HepG2 (cell line): ENCODE results near the gene PDE9A. TPM values are rescaled to one million over a fixed set of nuclear protein-coding genes. Genes with fewer than 3 reads are reported as not detected.
A peak's percentile ranks its signal among the peaks of the same experiment; 100 is the strongest.

Experiments used
- ATAC-seq: fragments of 200-7000 bp; cut with Tn5 transposase; 3 replicates; pipeline ENCODE4 v1.9.1; 2020; ENCODE audit warnings: mild to moderate bottlenecking, moderate library complexity
- BruUV-seq: library from RNA; stranded (reverse); fragments of 400-500 nt; replicated peaks from 2 replicates; lab custom pipeline; 2021; lab: Mats Ljungman, UMichigan
- CTCF ChIA-PET: fragments of 300-600 bp; formaldehyde crosslinking; extraction: SDS; loops from one replicate; lab custom pipeline; 2021; ENCODE audit warnings: low total read pairs, inconsistent platforms, low intra/inter-chr PET ratio; lab: Yijun Ruan, JAX
- POLR2A ChIA-PET: fragments of 350-600 bp; sonication (Branson Sonifier 250); formaldehyde crosslinking; loops from one replicate; lab custom pipeline; 2020; ENCODE audit warnings: antibody characterized with exemption, inconsistent platforms; lab: Yijun Ruan, JAX
- DNase-seq: peaks from one replicate; pipeline ENCODE4 v3.0.0-alpha.2; 2015; ENCODE audit warnings: low spot score
- FAIRE-seq: peaks from 3 replicates; lab custom pipeline; 2011; peaks lifted over from hg19 to GRCh38; lab: Jason Lieb, UNC
- H2AFZ ChIP-seq: one replicate; pipeline ENCODE4 v1.6.1; 2011; ENCODE audit warnings: low read length, inconsistent platforms
- H3K27ac ChIP-seq: fragments of 300-600 bp; 3 replicates; pipeline ENCODE4 v1.8.0; 2011; ENCODE audit warnings: mixed run types, mild to moderate bottlenecking, mixed read lengths, low read length, inconsistent platforms; ENCODE audit not compliant: insufficient read depth; ENCODE audit errors: extremely low read length
- H3K27me3 ChIP-seq, 2 experiments: fragments of 200-600 bp in 1 of 2; 2 replicates in 1 of 2; 3 replicates in 1 of 2; pipeline versions ENCODE4 v1.6.0 to v1.8.0; 2011; ENCODE audit warnings: low read length in 2 of 2, mild to moderate bottlenecking in 2 of 2, moderate library complexity in 2 of 2, inconsistent platforms in 1 of 2; ENCODE audit not compliant: insufficient read depth in 2 of 2, control insufficient read depth in 1 of 2
- H3K36me3 ChIP-seq, 2 experiments: fragments of 200-600 bp in 1 of 2; replicated peaks in 1 of 2; 2 replicates in 1 of 2; 3 replicates in 1 of 2; pipeline versions ENCODE4 v1.5.1 to v1.8.0; 2011; ENCODE audit warnings: low read length in 2 of 2, inconsistent platforms in 1 of 2; ENCODE audit not compliant: insufficient read depth in 2 of 2, control insufficient read depth in 1 of 2
- H3K4me1 ChIP-seq: 2 replicates; pipeline ENCODE4 v1.5.1; 2012; ENCODE audit warnings: low read length, inconsistent platforms; ENCODE audit not compliant: insufficient read depth
- H3K4me2 ChIP-seq: 2 replicates; pipeline ENCODE4 v1.6.0; 2011; ENCODE audit warnings: low read depth, low read length, inconsistent platforms
- H3K4me3 ChIP-seq, 3 experiments: fragments of 200-600 bp in 1 of 3; sonication (generic), shearing (Covaris generic) in 1 of 3; replicated peaks in 1 of 3; 2 replicates each; pipeline ENCODE4 v1.5.1; 2011 to 2016; ENCODE audit warnings: low read length in 3 of 3, inconsistent platforms in 2 of 3, low read depth in 2 of 3, mild to moderate bottlenecking in 2 of 3, control low read depth in 1 of 3, mixed read lengths in 1 of 3; ENCODE audit not compliant: insufficient read depth in 1 of 3
- H3K79me2 ChIP-seq: one replicate; pipeline ENCODE4 v1.6.1; 2011; ENCODE audit warnings: low read length, inconsistent platforms; ENCODE audit not compliant: insufficient read depth
- H3K9ac ChIP-seq: 2 replicates; pipeline ENCODE4 v1.6.0; 2011; ENCODE audit warnings: mild to moderate bottlenecking, low read depth, low read length, inconsistent platforms; ENCODE audit not compliant: insufficient read depth
- H3K9me3 ChIP-seq: 2 replicates; pipeline ENCODE4 v1.5.1; 2012; ENCODE audit warnings: mild to moderate bottlenecking, low read length
- H4K20me1 ChIP-seq: 2 replicates; pipeline ENCODE4 v1.6.0; 2011; ENCODE audit warnings: inconsistent platforms, mild to moderate bottlenecking, low read length, moderate library complexity; ENCODE audit not compliant: insufficient read depth
- CEBPG ChIP-seq: IDR thresholded peaks from 2 replicates; pipeline ENCODE4 v1.6.1; 2016
- ETV6 ChIP-seq: sonication (generic); formaldehyde crosslinking; conservative IDR thresholded peaks from 2 replicates; pipeline ENCODE4 v1.4.0; 2020; ENCODE audit warnings: missing genetic modification reagents
- HNF4A ChIP-seq: sonication (generic); formaldehyde crosslinking; IDR thresholded peaks from 2 replicates; pipeline ENCODE4 v1.4.0; 2020; ENCODE audit warnings: missing genetic modification reagents
- HNRNPL ChIP-seq: fragments of 200-400 bp; formaldehyde crosslinking; IDR thresholded peaks from 2 replicates; pipeline ENCODE4 v1.6.1; 2017; ENCODE audit warnings: mild to moderate bottlenecking, low read depth, low read length
- HOMEZ ChIP-seq: IDR thresholded peaks from 2 replicates; pipeline ENCODE4 v1.6.1; 2016; ENCODE audit warnings: low read depth
- IRF2 ChIP-seq: IDR thresholded peaks from 2 replicates; pipeline ENCODE4 v1.6.1; 2018; ENCODE audit warnings: missing genetic modification reagents, missing compliant biosample characterization
- NFKBIZ ChIP-seq: IDR thresholded peaks from 2 replicates; pipeline ENCODE4 v1.6.1; 2018; ENCODE audit warnings: missing genetic modification reagents, missing compliant biosample characterization
- PBX3 ChIP-seq: sonication (generic); formaldehyde crosslinking; IDR thresholded peaks from 2 replicates; pipeline ENCODE4 v1.8.1; 2023; ENCODE audit warnings: missing genetic modification reagents, inconsistent platforms, borderline replicate concordance
- RAD21 ChIP-seq: fragments of 450-650 bp; formaldehyde crosslinking; IDR thresholded peaks from 2 replicates; pipeline ENCODE4 v1.5.0; 2020; ENCODE audit warnings: mild to moderate bottlenecking
- RCOR2 ChIP-seq: IDR thresholded peaks from 2 replicates; pipeline ENCODE4 v1.6.1; 2016; ENCODE audit warnings: missing biosample characterization, missing genetic modification reagents
- THRA ChIP-seq: sonication (generic); formaldehyde crosslinking; IDR thresholded peaks from 2 replicates; pipeline ENCODE4 v1.4.0; 2020; ENCODE audit warnings: missing genetic modification reagents, borderline replicate concordance
- ZBTB21 ChIP-seq: sonication (generic); formaldehyde crosslinking; IDR thresholded peaks from 2 replicates; pipeline ENCODE4 v1.4.0; 2020; ENCODE audit warnings: missing genetic modification reagents
- ZFAT ChIP-seq: sonication (generic); formaldehyde crosslinking; conservative IDR thresholded peaks from 2 replicates; pipeline ENCODE4 v1.8.1; 2023; ENCODE audit warnings: missing genetic modification reagents, inconsistent platforms
- ZNF12 ChIP-seq: sonication (generic); formaldehyde crosslinking; IDR thresholded peaks from 2 replicates; pipeline ENCODE4 v1.5.0; 2020; ENCODE audit warnings: missing genetic modification reagents
- ZNF616 ChIP-seq: sonication (generic); formaldehyde crosslinking; IDR thresholded peaks from 2 replicates; pipeline ENCODE4 v1.5.0; 2020; ENCODE audit warnings: low read depth, mild to moderate bottlenecking, missing genetic modification reagents
- ZNF720 ChIP-seq: sonication (generic); formaldehyde crosslinking; IDR thresholded peaks from 2 replicates; pipeline ENCODE4 v1.4.0; 2020; ENCODE audit warnings: missing genetic modification reagents
- WGBS: methylation state at CpG from one replicate; pipeline ENCODE4 v1.1.6; 2017; ENCODE audit warnings: low lambda C conversion rate; 5-methylcytosine and 5-hydroxymethylcytosine counted together
- in situ Hi-C: cut with HindIII; loops from 2 replicates; pipeline ENCODE4 v1.10.0; 2017; ENCODE audit warnings: low pct_unique_long_range_greater_than_20kb; ENCODE audit not compliant: extremely low pct_ligation_motif_present
- intact Hi-C: fragments of 100-400 bp; cut with micrococcal nuclease; formaldehyde crosslinking; loops from one replicate; pipeline ENCODE4 v1.10.0; 2022; ENCODE audit not compliant: unreplicated experiment
- polyA plus RNA-seq, 8 experiments: library from polyadenylated mRNA; depleted of rRNA in 3 of 8; stranded (reverse) in 7 of 8; unstranded in 1 of 8; fragments of >200 nt; fragmentation: Illumina TruSeq in 4 of 8; extraction: Trizol in 4 of 8; gene quantifications; 2 replicates each; pipeline versions ENCODE4 v1.2.1 to v1.2.3, GENCODE V29; 2011 to 2016; ENCODE audit warnings: low read depth in 4 of 8, missing spikeins in 1 of 8, mixed read lengths in 1 of 8; ENCODE audit not compliant: insufficient read depth in 1 of 8
- total RNA-seq, 5 experiments: library from RNA; depleted of rRNA; stranded (reverse); fragments of >200 nt; fragmentation: Illumina TruSeq; extraction: Trizol; gene quantifications; 2 replicates each; pipeline ENCODE4 v1.2.3, GENCODE V29; 2016; ENCODE audit warnings: low read depth in 1 of 5

PDE9A gene
- total and polyA plus RNA-seq, 2 of the 13 experiments (the other 11 are each of a cell fraction or from before 2014, with no cell fraction given): 4.6 to 19.7 TPM

- TF ChIP-seq HOMEZ (CRISPR knock-in tag) (peak; percentile 25; the same call in 1 of the 2 replicates), NFKBIZ (CRISPR knock-in tag) (0 out of 2 replicates have a peak, but pooled peaks have one; percentile 48), ZNF720 (no peak), IRF2 (CRISPR knock-in tag) (peak; percentile 55; the same call in 1 of the 2 replicates), THRA (CRISPR knock-in tag) (peak; percentile 80; the same call in 1 of the 2 replicates), HNF4A (peak; percentile 61)
These were observed 81.0 kb downstream of the PDE9A start (continued) for GRCh38 chr21:42734323-42734971.

- 80% methylated on average over 4 of the region's 8 CpGs for WGBS
- TF ChIP-seq PBX3 (CRISPR knock-in tag): no peak
- TF ChIP-seq ZBTB21 (CRISPR knock-in tag): no peak
- no peak for TF ChIP-seq CEBPG (CRISPR knock-in tag)
- TF ChIP-seq ZNF12 (CRISPR knock-in tag): no peak
- no peak for TF ChIP-seq ETV6
- TF ChIP-seq ZNF616 (CRISPR knock-in tag): no peak
- no peak for TF ChIP-seq ZFAT
- TF ChIP-seq HNRNPL: no peak
- TF ChIP-seq RCOR2: no peak
- no peak for TF ChIP-seq RAD21
These were observed 81.6 kb downstream of the PDE9A start for GRCh38 chr21:42735061-42735460.

More at GRCh38 chr21:42735061-42735460, 81.6 kb downstream of the PDE9A start:
- in situ Hi-C loops: no loop called here
- Histone ChIP-seq H3K79me2 (no peaks in the 10 kb centered on the region), H3K9me3 (no peaks in the 10 kb centered on the region), H3K36me3 (no peaks in the 10 kb centered on the region; a peak in 1 of 5 replicates), H3K4me3 (peak overlapping the region in 1 of 3 experiments; percentile 26; a peak in 1 of 6 replicates), H3K27me3 (no peaks in the 10 kb centered on the region), H3K9ac (peak overlapping the region; percentile 41), H3K27ac (peak overlapping the region; percentile 84), H4K20me1 (no peaks in the 10 kb centered on the region), H2AFZ (no peak overlapping the region), H3K4me2 (peak overlapping the region; percentile 57), H3K4me1 (peaks cover 96% of the 10 kb centered on the region)
- intact Hi-C loops: loop anchor here (10.0 kb wide), 1 partner anchor 50 kb away; no protein-coding TSS in a partner anchor
- FAIRE-seq: no peak
- ChIA-PET POLR2A (interaction anchor here (1.4 to 1.9 kb wide), 6 partner anchors 13 to 82 kb away, joined by 4 to 11 read pairs (median 6); partner anchors contain the start of gene PDE9A), CTCF (no interaction called here)
- no TSS peak for BruUV-seq
- ATAC-seq: no peak
- DNase-seq: no peak
